ENCODE data around the gene SLAMF9. TPM values are rescaled to one million over a fixed set of nuclear protein-coding genes. Genes with fewer than 3 reads are reported as not detected.

Gene SLAMF9
- total RNA-seq, 1 donor from 2014 or later: not detected

- H3K27ac ChIP-seq: no peak overlapping the region
- H3K9me3 ChIP-seq: no peaks in the 10 kb centered on the region
- no peak overlapping the region for H3K4me3 ChIP-seq
- intact Hi-C loops (cut with DNase I): loop anchor here (2.0 kb wide), 1 partner anchor 71 kb away; no protein-coding TSS in a partner anchor
- no peak for DNase-seq (ENCODE audit: low spot score in 2 of 2)
- peaks cover 0 to 2% of the 10 kb centered on the region in 2 donors for H3K4me1 ChIP-seq
- no peaks in the 10 kb centered on the region for H3K36me3 ChIP-seq
- no peak for TF ChIP-seq CTCF (IDR thresholded peaks at IDR 0.05)
- no peaks in the 10 kb centered on the region for H3K27me3 ChIP-seq
Observed at GRCh38 chr1:159935719-159936272, 18.2 kb downstream of the SLAMF9 start.

GRCh38 chr1:159935305-159935704 is 18.7 kb downstream of the SLAMF9 start:
- intact Hi-C loops (cut with DNase I): no loop called here
- Histone ChIP-seq H3K27ac (no peak overlapping the region), H3K36me3 (no peaks in the 10 kb centered on the region), H3K27me3 (no peaks in the 10 kb centered on the region), H3K9me3 (no peaks in the 10 kb centered on the region), H3K4me3 (no peak overlapping the region), H3K4me1 (peaks cover 0 to 2% of the 10 kb centered on the region in 2 donors)
- no peak for DNase-seq (ENCODE audit: low spot score in 2 of 2)
- TF ChIP-seq CTCF (IDR thresholded peaks at IDR 0.05): no peak

GRCh38 chr1:159934136-159935039 is 19.6 kb downstream of the SLAMF9 start:
- DNase-seq (ENCODE audit: low spot score in 2 of 2): no peak
- H3K36me3 ChIP-seq: no peaks in the 10 kb centered on the region
- intact Hi-C loops (cut with DNase I): no loop called here
- H3K27ac ChIP-seq: no peak overlapping the region
- TF ChIP-seq CTCF (IDR thresholded peaks at IDR 0.05): no peak
- no peaks in the 10 kb centered on the region for H3K9me3 ChIP-seq
- H3K4me1 ChIP-seq: peaks cover 0 to 2% of the 10 kb centered on the region in 2 donors
- H3K4me3 ChIP-seq: no peak overlapping the region
- no peaks in the 10 kb centered on the region for H3K27me3 ChIP-seq

- Histone ChIP-seq H3K27ac (no peak overlapping the region), H3K4me3 (no peak overlapping the region), H3K4me1 (peaks cover 0 to 2% of the 10 kb centered on the region in 2 donors), H3K9me3 (no peaks in the 10 kb centered on the region), H3K36me3 (no peaks in the 10 kb centered on the region), H3K27me3 (no peaks in the 10 kb centered on the region)
- intact Hi-C loops (cut with DNase I): no loop called here
- no peak for TF ChIP-seq CTCF (IDR thresholded peaks at IDR 0.05)
- no peak for DNase-seq (ENCODE audit: low spot score in 2 of 2)
Observed at GRCh38 chr1:159933347-159933746, 20.7 kb downstream of the SLAMF9 start.

GRCh38 chr1:159932296-159933285 is 21.4 kb downstream of the SLAMF9 start:
- H3K27me3 ChIP-seq: no peaks in the 10 kb centered on the region
- DNase-seq (ENCODE audit: low spot score in 2 of 2): no peak
- peaks cover 0 to 2% of the 10 kb centered on the region in 2 donors for H3K4me1 ChIP-seq
- intact Hi-C loops (cut with DNase I): no loop called here
- no peak overlapping the region for H3K4me3 ChIP-seq
- no peak overlapping the region for H3K27ac ChIP-seq
- H3K36me3 ChIP-seq: no peaks in the 10 kb centered on the region
- TF ChIP-seq CTCF (IDR thresholded peaks at IDR 0.05): no peak
- no peaks in the 10 kb centered on the region for H3K9me3 ChIP-seq

Measured in ascending aorta (tissue), 2 donors.